CD8-positive, alpha-beta memory T cell (primary cell): ENCODE results near the gene OARD1. TPM values are rescaled to one million over a fixed set of nuclear protein-coding genes. Genes with fewer than 3 reads are reported as not detected.

Source experiments
- CTCF ChIA-PET: fragments of 350-600 bp; sonication (Branson Sonifier 250); formaldehyde crosslinking; loops from one replicate; lab custom pipeline; 2021; ENCODE audit warnings: antibody characterized with exemption; lab: Charles Lee
- POLR2A ChIA-PET: fragments of 350-600 bp; sonication (Branson Sonifier 250); formaldehyde crosslinking; loops from one replicate; lab custom pipeline; 2021; ENCODE audit warnings: antibody characterized with exemption; lab: Charles Lee
- DNase-seq, 5 donors: peaks; one replicate each; pipeline versions ENCODE4 v3.0.0 to v3.0.0-alpha.2; 2020 to 2022; ENCODE audit warnings: mixed read lengths in 1 of 5
- H3K27ac ChIP-seq: one replicate; pipeline ENCODE4 v1.7.0; 2013; ENCODE audit warnings: low read depth, mild to moderate bottlenecking, low read length, moderate library complexity
- H3K27me3 ChIP-seq: 2 replicates; pipeline ENCODE4 v1.7.0; 2013; ENCODE audit warnings: low read length, mild to moderate bottlenecking; ENCODE audit not compliant: insufficient read depth, poor library complexity, severe bottlenecking
- H3K36me3 ChIP-seq: 2 replicates; pipeline ENCODE4 v1.7.0; 2013; ENCODE audit warnings: mild to moderate bottlenecking, low read length, moderate library complexity; ENCODE audit not compliant: insufficient read depth
- H3K4me1 ChIP-seq: 2 replicates; pipeline ENCODE4 v1.7.0; 2013; ENCODE audit warnings: mild to moderate bottlenecking, low read length, moderate library complexity; ENCODE audit not compliant: insufficient read depth
- H3K4me3 ChIP-seq: 2 replicates; pipeline ENCODE4 v1.7.0; 2013; ENCODE audit warnings: mild to moderate bottlenecking, low read length
- H3K9me3 ChIP-seq: 2 replicates; pipeline ENCODE4 v1.7.0; 2013; ENCODE audit warnings: mild to moderate bottlenecking, low read length
- H3K27ac Mint-ChIP-seq, 8 donors: one replicate each; pipeline ENCODE4 v1.8.0; 2020 to 2021; ENCODE audit warnings: mixed read lengths in 8 of 8, mild to moderate bottlenecking in 6 of 8, inconsistent platforms in 3 of 8, moderate library complexity in 3 of 8
- H3K27me3 Mint-ChIP-seq, 2 donors: one replicate each; pipeline ENCODE4 v1.8.0; 2020 to 2021; ENCODE audit warnings: mixed read lengths in 2 of 2, mild to moderate bottlenecking in 1 of 2, moderate library complexity in 1 of 2
- H3K36me3 Mint-ChIP-seq, 3 donors: one replicate each; pipeline ENCODE4 v1.8.0; 2020 to 2021; ENCODE audit warnings: mixed read lengths in 3 of 3, inconsistent platforms in 1 of 3, mild to moderate bottlenecking in 1 of 3
- H3K4me1 Mint-ChIP-seq, 3 donors: one replicate each; pipeline ENCODE4 v1.8.0; 2020 to 2021; ENCODE audit warnings: mixed read lengths in 3 of 3, inconsistent platforms in 1 of 3, mild to moderate bottlenecking in 1 of 3
- H3K4me3 Mint-ChIP-seq, 7 donors: one replicate each; pipeline ENCODE4 v1.8.0; 2020 to 2021; ENCODE audit warnings: mixed read lengths in 7 of 7, mild to moderate bottlenecking in 6 of 7, moderate library complexity in 4 of 7, inconsistent platforms in 2 of 7
- H3K9me3 Mint-ChIP-seq, 5 donors: one replicate each; pipeline ENCODE4 v1.8.0; 2020 to 2022; ENCODE audit warnings: mixed read lengths in 5 of 5, mild to moderate bottlenecking in 3 of 5, moderate library complexity in 2 of 5, inconsistent platforms in 1 of 5
- polyA plus RNA-seq: library from polyadenylated mRNA; unstranded; fragments of 300-500 nt; fragmentation: Illumina TruSeq; gene quantifications from one replicate; pipeline ENCODE4 v1.2.3, GENCODE V29; 2021
- total RNA-seq, 2 experiments: library from RNA; stranded (reverse); gene quantifications; one replicate each; pipeline ENCODE4 v1.2.3, GENCODE V29; 2021

OARD1 gene
- total and polyA plus RNA-seq, 3 experiments from 2014 or later: 41.9 to 51.1 (median 42.9) TPM

DNA sequence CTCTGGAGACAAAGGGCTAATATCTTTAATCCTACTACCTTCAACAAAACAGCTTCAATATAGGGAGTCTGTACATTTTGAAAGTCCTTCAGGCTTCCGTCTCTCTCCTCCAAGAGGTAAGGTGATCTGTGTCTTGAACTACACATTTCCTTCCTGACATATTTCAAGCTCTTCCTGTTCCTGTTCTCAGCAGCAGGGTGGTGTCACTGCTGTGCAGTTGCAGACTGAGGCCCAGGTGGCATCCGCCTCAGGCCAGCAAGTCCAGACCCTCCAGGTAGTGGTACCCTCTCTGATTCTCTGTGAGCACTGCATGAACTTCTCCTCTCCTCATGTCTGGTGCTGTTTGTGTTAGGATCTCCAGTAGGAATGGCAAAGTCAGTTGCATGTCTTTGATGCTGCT is 8.5 kb upstream of the OARD1 start:
- H3K27me3 ChIP-seq: no peaks in the 10 kb centered on the region
- H3K4me1 Mint-ChIP-seq: peaks cover 61 to 85% (median 82%) of the 10 kb centered on the region in 3 donors
- peaks cover 30% of the 10 kb centered on the region for H3K36me3 ChIP-seq
- peaks cover 17 to 68% (median 26%) of the 10 kb centered on the region in 3 donors for H3K36me3 Mint-ChIP-seq
- H3K27ac Mint-ChIP-seq: peak overlapping the region; percentile 49 to 94 (median 88)
- peak overlapping the region; percentile 23 for H3K4me3 ChIP-seq
- no peak overlapping the region for H3K27ac ChIP-seq
- no peaks in the 10 kb centered on the region for H3K9me3 ChIP-seq
- peak in 3 of 5 donors; percentile 4 to 49 (median 41) for DNase-seq
- H3K4me3 Mint-ChIP-seq: peak overlapping the region; percentile 59 to 85 (median 77)
- peaks cover 38% of the 10 kb centered on the region for H3K4me1 ChIP-seq
- H3K27me3 Mint-ChIP-seq: no peaks in the 10 kb centered on the region
- POLR2A ChIA-PET: no interaction called here
- CTCF ChIA-PET: no interaction called here
- H3K9me3 Mint-ChIP-seq: no peaks in the 10 kb centered on the region

DNA sequence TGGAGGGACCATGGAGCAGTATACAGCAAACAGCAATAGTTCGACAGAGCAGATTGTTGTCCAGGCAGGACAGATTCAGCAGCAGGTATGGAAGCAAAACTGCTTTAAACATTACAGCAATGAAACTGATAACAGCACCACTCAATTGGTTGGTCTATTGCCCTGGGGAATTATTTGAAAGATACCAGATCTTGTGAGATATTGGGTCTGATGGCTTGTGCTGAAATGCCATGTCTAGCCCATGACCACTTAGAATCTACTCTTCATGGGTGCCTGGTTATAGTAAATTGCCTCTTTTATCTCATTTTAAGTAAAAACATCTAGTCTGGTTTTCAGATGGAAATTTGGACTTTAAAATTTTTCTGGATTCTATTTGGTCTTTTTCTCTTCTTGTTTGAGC is 6.9 kb upstream of the OARD1 start:
- CTCF ChIA-PET: interaction anchor here (1.0 kb wide), 1 partner anchor 51 kb away, joined by 3 read pairs; no protein-coding TSS in a partner anchor

DNA sequence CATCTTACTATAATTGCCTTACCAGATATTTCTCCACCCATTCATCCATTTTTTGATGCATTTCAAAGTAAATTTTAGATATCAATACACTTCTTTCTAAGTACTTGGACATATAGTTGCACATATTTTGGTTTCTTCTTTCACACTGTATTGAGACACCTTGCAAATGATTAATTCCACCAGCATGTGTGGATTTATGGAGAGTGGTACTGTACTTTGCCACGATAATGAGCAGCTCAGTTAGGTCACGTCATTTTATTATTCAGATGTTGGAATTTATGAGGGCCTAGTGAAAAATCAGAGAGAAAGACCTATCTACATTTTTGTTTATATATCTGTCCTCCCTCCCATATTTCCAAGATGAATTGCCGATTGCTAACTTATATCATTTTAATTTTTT is 5.9 kb upstream of the OARD1 start:
- DNase-seq: no peak
- Histone ChIP-seq H3K9me3 (no peaks in the 10 kb centered on the region), H3K36me3 (peaks cover 11% of the 10 kb centered on the region), H3K27ac (no peak overlapping the region), H3K27me3 (no peaks in the 10 kb centered on the region), H3K4me3 (no peak overlapping the region), H3K4me1 (peaks cover 55% of the 10 kb centered on the region)
- no peaks in the 10 kb centered on the region for H3K9me3 Mint-ChIP-seq
- ChIA-PET POLR2A (no interaction called here), CTCF (no interaction called here)
- H3K4me1 Mint-ChIP-seq: peaks cover 67 to 92% (median 87%) of the 10 kb centered on the region in 3 donors
- peaks cover 8 to 54% (median 15%) of the 10 kb centered on the region in 3 donors for H3K36me3 Mint-ChIP-seq
- H3K27me3 Mint-ChIP-seq: no peaks in the 10 kb centered on the region
- no peak overlapping the region for H3K4me3 Mint-ChIP-seq
- H3K27ac Mint-ChIP-seq: peak overlapping the region in 4 of 8 donors; percentile 7 to 52 (median 26)

More for the DNA sequence above, 6.9 kb upstream of the OARD1 start:
- H3K4me3 Mint-ChIP-seq: peak overlapping the region in 1 of 7 donors; percentile 10
- no peak overlapping the region for H3K4me3 ChIP-seq
- H3K4me1 Mint-ChIP-seq: peaks cover 72 to 97% (median 93%) of the 10 kb centered on the region in 3 donors
- peaks cover 20% of the 10 kb centered on the region for H3K36me3 ChIP-seq
- no peak for DNase-seq
- peak overlapping the region in 7 of 8 donors; percentile 7 to 85 (median 53) for H3K27ac Mint-ChIP-seq
- POLR2A ChIA-PET: no interaction called here
- H3K27me3 ChIP-seq: no peaks in the 10 kb centered on the region
- peaks cover 53% of the 10 kb centered on the region for H3K4me1 ChIP-seq
- peaks cover 14 to 59% (median 21%) of the 10 kb centered on the region in 3 donors for H3K36me3 Mint-ChIP-seq
- H3K9me3 ChIP-seq: no peaks in the 10 kb centered on the region
- no peak overlapping the region for H3K27ac ChIP-seq
- no peaks in the 10 kb centered on the region for H3K27me3 Mint-ChIP-seq
- H3K9me3 Mint-ChIP-seq: no peaks in the 10 kb centered on the region

DNA sequence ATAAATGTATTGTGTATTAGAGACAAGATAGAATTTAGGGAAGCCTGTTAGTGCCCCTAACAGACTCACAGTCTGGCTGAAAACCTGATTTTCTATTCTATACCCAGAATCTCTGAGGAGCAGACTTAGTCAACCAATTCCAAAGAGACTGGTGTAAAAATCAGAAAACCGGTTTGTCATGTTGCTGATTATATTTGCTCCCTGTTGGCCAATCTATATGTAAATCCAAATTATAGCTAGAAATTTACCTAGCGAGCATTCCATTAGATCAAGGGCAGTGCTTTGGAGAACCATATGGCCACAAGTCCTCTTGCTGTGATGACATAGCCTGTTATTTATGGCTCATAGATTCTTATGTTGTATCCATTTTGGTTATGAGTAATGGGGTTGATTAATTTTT is 5.4 kb upstream of the OARD1 start:
- CTCF ChIA-PET: no interaction called here
- H3K4me1 ChIP-seq: peaks cover 52% of the 10 kb centered on the region
- peaks cover 9% of the 10 kb centered on the region for H3K36me3 ChIP-seq

DNA sequence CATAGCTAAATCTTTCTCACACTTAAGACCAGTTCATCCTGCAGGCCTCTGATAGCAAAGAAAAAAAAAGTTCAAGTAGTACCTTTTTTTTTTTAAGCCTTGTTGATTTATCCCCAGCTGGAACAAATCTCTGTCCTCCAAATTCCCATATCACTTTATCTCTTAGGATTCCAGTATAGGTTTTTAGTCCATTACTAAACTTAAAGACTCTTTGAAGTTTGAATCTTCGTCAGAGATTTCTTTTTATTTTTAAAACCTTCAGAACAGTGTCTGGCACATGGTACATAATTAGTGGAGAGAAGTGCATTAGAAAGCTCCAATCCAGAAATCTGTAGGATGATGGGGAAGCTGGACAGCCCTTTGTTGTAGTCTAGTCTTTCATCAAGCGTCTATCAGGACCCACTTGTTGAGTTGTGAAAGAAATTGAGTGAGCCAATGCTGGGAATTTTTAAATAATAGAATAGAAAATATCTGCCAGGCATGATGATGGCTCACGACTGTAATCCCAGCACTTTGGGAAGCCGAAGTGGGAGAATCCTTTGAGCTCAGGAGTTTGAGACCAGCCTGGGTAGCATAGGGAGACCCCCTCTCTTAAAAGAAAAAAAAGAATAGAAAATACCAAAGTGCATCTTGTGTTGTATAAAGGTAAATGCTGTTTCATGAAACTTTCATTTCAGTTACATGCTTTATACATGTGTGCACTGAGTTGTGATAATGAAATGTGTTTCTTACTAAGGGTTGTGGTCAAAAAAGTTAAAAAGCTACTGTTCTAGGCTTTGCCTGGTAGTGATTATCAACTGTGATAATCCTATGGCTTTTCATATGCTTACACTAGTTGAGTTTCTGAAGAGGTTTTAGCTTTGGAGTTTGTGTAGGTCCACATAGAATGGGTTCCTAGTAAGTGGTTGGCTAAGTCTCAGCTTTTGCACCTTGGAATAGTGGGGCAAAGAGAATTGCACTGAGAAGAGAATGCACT is 3.8 kb upstream of the OARD1 start:
- H3K4me3 Mint-ChIP-seq: peak overlapping the region in 6 of 7 donors; percentile 44 to 91 (median 84)
- Histone ChIP-seq H3K36me3 (peaks cover 9% of the 10 kb centered on the region), H3K9me3 (no peaks in the 10 kb centered on the region), H3K4me3 (no peak overlapping the region), H3K27me3 (no peaks in the 10 kb centered on the region), H3K27ac (no peak overlapping the region), H3K4me1 (peaks cover 46% of the 10 kb centered on the region)
- no peak for DNase-seq
- peaks cover 0 to 6% of the 10 kb centered on the region in 2 donors for H3K27me3 Mint-ChIP-seq
- H3K4me1 Mint-ChIP-seq: peaks cover 59 to 80% (median 75%) of the 10 kb centered on the region in 3 donors
- H3K36me3 Mint-ChIP-seq: peaks cover 8 to 51% (median 13%) of the 10 kb centered on the region in 3 donors
- peak overlapping the region; percentile 59 to 99 (median 94) for H3K27ac Mint-ChIP-seq
- POLR2A ChIA-PET: no interaction called here
- CTCF ChIA-PET: interaction anchor here (1.2 kb wide), 1 partner anchor 48 kb away, joined by 3 read pairs; no protein-coding TSS in a partner anchor
- no peaks in the 10 kb centered on the region for H3K9me3 Mint-ChIP-seq

More for the DNA sequence above, 5.4 kb upstream of the OARD1 start:
- peaks cover 0 to 2% of the 10 kb centered on the region in 2 donors for H3K27me3 Mint-ChIP-seq
- H3K4me1 Mint-ChIP-seq: peaks cover 61 to 86% (median 81%) of the 10 kb centered on the region in 3 donors
- H3K27ac Mint-ChIP-seq: peak overlapping the region in 1 of 8 donors; percentile 74
- Histone ChIP-seq H3K27me3 (no peaks in the 10 kb centered on the region), H3K4me3 (no peak overlapping the region), H3K27ac (no peak overlapping the region), H3K9me3 (no peaks in the 10 kb centered on the region)
- DNase-seq: no peak
- H3K4me3 Mint-ChIP-seq: no peak overlapping the region
- H3K9me3 Mint-ChIP-seq: no peaks in the 10 kb centered on the region
- POLR2A ChIA-PET: no interaction called here
- H3K36me3 Mint-ChIP-seq: peaks cover 8 to 52% (median 13%) of the 10 kb centered on the region in 3 donors

DNA sequence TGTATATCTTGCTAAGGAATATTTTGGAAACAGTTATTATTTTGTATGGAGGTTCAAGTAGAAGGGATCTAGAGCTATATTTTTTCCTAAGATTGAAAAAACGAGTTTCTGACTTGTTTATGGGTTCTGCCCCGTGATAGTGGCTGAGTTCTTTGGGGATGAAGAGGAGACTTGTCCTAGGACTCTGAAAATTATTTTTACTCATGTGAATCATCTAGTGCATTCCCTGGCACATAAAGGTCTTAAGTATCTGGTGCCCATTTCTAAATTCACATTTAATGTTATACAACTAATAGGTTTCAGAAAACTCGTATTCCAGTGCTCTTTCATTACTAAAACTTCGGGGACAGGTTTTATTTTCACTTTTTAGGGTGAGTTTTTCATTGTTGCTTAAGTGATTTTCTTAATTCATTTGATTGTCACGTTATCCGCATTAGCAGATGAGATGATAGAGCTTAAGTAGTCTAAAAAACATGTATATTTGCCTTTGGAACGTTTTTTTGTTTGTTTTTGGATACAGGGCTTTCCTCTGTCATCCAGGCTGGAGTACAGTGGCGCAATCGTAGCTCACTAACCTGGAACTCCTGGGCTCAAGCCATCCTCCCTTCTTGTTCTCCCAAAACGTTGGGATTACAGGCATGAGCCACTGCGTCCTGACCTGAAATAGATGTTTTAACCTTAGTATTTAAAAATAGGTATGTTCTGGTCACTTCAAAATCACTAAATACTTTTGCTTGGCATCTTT is 2.7 kb upstream of the OARD1 start:
- POLR2A ChIA-PET: no interaction called here
- peaks cover 57 to 74% (median 73%) of the 10 kb centered on the region in 3 donors for H3K4me1 Mint-ChIP-seq
- no peaks in the 10 kb centered on the region for H3K9me3 ChIP-seq

DNA sequence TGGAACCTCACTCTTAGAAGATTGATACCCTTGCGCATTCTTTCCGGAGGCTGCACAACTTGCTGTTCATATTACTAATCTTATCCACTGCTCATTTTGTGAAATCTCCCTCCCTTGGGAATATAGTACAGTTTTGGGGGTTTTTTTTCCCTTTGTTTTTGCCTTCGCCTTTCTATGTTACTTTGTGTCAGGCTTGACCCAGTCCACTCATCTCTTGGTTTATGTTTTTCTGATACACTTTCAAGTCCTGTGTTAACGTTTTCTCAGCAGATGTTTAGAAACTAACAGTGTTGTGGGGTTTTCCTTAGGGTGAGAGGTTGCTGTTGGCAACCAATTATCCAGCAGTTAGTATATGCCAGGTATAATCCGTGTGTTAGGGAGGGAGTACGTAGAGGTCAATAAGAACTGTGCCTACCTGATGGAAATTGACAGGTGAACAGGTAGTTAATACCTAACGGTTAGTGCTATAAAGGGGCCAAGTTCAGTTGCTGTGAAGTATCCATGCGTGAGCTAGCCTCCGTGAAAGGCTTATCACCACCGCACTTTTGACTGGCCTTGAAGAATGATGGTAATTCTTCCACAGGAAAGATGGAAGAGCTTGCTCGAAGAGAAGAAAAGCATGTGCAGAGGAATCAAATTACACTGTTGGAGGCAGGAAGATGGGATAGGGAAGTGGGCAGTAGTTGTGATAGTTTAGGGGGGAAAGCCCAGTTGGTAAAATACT is 2.0 kb upstream of the OARD1 start:
- peak in 2 of 5 donors; percentile 23 to 27 for DNase-seq
- Mint-ChIP-seq H3K9me3 (no peaks in the 10 kb centered on the region), H3K4me1 (peaks cover 52 to 72% (median 66%) of the 10 kb centered on the region in 3 donors), H3K27ac (peak overlapping the region; percentile 89 to 99 (median 96)), H3K36me3 (peaks cover 3 to 47% (median 11%) of the 10 kb centered on the region in 3 donors), H3K4me3 (peak overlapping the region; percentile 84 to 97 (median 89)), H3K27me3 (peaks cover 0 to 6% of the 10 kb centered on the region in 2 donors)
- no peaks in the 10 kb centered on the region for H3K9me3 ChIP-seq
- ChIA-PET POLR2A (no interaction called here), CTCF (no interaction called here)
- H3K4me3 ChIP-seq: peak overlapping the region; percentile 98
- peaks cover 39% of the 10 kb centered on the region for H3K4me1 ChIP-seq
- H3K27ac ChIP-seq: peak overlapping the region; percentile 94
- no peaks in the 10 kb centered on the region for H3K27me3 ChIP-seq
- peaks cover 10% of the 10 kb centered on the region for H3K36me3 ChIP-seq

More for the DNA sequence above, 2.7 kb upstream of the OARD1 start:
- Mint-ChIP-seq H3K9me3 (no peaks in the 10 kb centered on the region), H3K4me3 (peak overlapping the region; percentile 84 to 97 (median 89)), H3K27ac (peak overlapping the region; percentile 89 to 99 (median 96)), H3K27me3 (peaks cover 0 to 6% of the 10 kb centered on the region in 2 donors), H3K36me3 (peaks cover 8 to 47% (median 11%) of the 10 kb centered on the region in 3 donors)
- CTCF ChIA-PET: no interaction called here
- DNase-seq: no peak
- Histone ChIP-seq H3K4me3 (peak overlapping the region; percentile 98), H3K36me3 (peaks cover 9% of the 10 kb centered on the region), H3K27ac (peak overlapping the region; percentile 94), H3K4me1 (peaks cover 43% of the 10 kb centered on the region), H3K27me3 (no peaks in the 10 kb centered on the region)
